Activated T-cell treated with anti-CD3 and anti-CD28 coated beads, Interleukin-2, amount 50 U/mL, for 24 hours (primary cell): Measurements from ENCODE around the gene CTXN3.

Experiments used
- DNase-seq: peaks from one replicate; pipeline ENCODE4 v3.0.0-alpha.2; 2020
- H3K27ac Mint-ChIP-seq: 2 replicates; pipeline ENCODE4 v1.8.0; 2020; ENCODE audit warnings: mild to moderate bottlenecking, mixed read lengths
- H3K27me3 Mint-ChIP-seq: 2 replicates; pipeline ENCODE4 v1.8.0; 2020; ENCODE audit warnings: mixed read lengths
- H3K36me3 Mint-ChIP-seq: 2 replicates; pipeline ENCODE4 v1.8.0; 2020; ENCODE audit warnings: low read depth, mixed read lengths
- H3K4me1 Mint-ChIP-seq: 2 replicates; pipeline ENCODE4 v1.8.0; 2020; ENCODE audit warnings: low read depth, mixed read lengths
- H3K4me3 Mint-ChIP-seq: 2 replicates; pipeline ENCODE4 v1.8.0; 2020; ENCODE audit warnings: mild to moderate bottlenecking, moderate library complexity, mixed read lengths
- H3K9me3 Mint-ChIP-seq: 2 replicates; pipeline ENCODE4 v1.8.0; 2020; ENCODE audit warnings: mixed read lengths

CTXN3 gene

GRCh38 chr5:127700237-127700766 lies 51.4 kb downstream of the CTXN3 start:
- Mint-ChIP-seq H3K27me3 (peaks cover 10% of the 10 kb centered on the region), H3K9me3 (no peaks in the 10 kb centered on the region), H3K36me3 (no peaks in the 10 kb centered on the region), H3K27ac (no peak overlapping the region), H3K4me3 (no peak overlapping the region), H3K4me1 (no peaks in the 10 kb centered on the region)
- no peak for DNase-seq

GRCh38 chr5:127702434-127702833 lies 53.6 kb downstream of the CTXN3 start:
- H3K27ac Mint-ChIP-seq = no peak overlapping the region
- H3K27me3 Mint-ChIP-seq = peaks cover 16% of the 10 kb centered on the region

GRCh38 chr5:127702926-127703561 lies 54.2 kb downstream of the CTXN3 start, which contains the start of gene CCDC192:
Gene CCDC192 (plus strand): TSS chr5:127703391. CDS start chr5:127703446, 55 bp downstream.
- Mint-ChIP-seq H3K4me3 (no peak within 1 kb of the TSS), H3K27ac (no peak within 1 kb of the TSS), H3K36me3 (no peaks in the 10 kb centered on the region), H3K27me3 (peaks cover 16% of the 10 kb centered on the region), H3K9me3 (no peaks in the 10 kb centered on the region), H3K4me1 (peaks cover 1% of the 10 kb centered on the region)
- no peak for DNase-seq

More at GRCh38 chr5:127702434-127702833, 53.6 kb downstream of the CTXN3 start:
- Mint-ChIP-seq H3K9me3 (no peaks in the 10 kb centered on the region), H3K4me1 (peaks cover 1% of the 10 kb centered on the region), H3K4me3 (no peak overlapping the region), H3K36me3 (no peaks in the 10 kb centered on the region)
- DNase-seq = no peak

GRCh38 chr5:127705120-127705892 lies 56.4 kb downstream of the CTXN3 start:
- Mint-ChIP-seq H3K27ac (no peak overlapping the region), H3K36me3 (no peaks in the 10 kb centered on the region), H3K4me3 (no peak overlapping the region), H3K9me3 (no peaks in the 10 kb centered on the region), H3K4me1 (peaks cover 1% of the 10 kb centered on the region), H3K27me3 (peaks cover 16% of the 10 kb centered on the region)
- DNase-seq = no peak

GRCh38 chr5:127706691-127707090 lies 57.8 kb downstream of the CTXN3 start:
- no peaks in the 10 kb centered on the region for H3K9me3 Mint-ChIP-seq
- H3K27ac Mint-ChIP-seq = no peak overlapping the region
- no peak for DNase-seq
- H3K4me1 Mint-ChIP-seq = peaks cover 1% of the 10 kb centered on the region
- peaks cover 16% of the 10 kb centered on the region for H3K27me3 Mint-ChIP-seq
- H3K4me3 Mint-ChIP-seq = no peak overlapping the region
- H3K36me3 Mint-ChIP-seq = no peaks in the 10 kb centered on the region

- Mint-ChIP-seq H3K4me3 (no peak overlapping the region), H3K27me3 (peaks cover 18% of the 10 kb centered on the region), H3K27ac (no peak overlapping the region), H3K4me1 (peaks cover 1% of the 10 kb centered on the region), H3K36me3 (no peaks in the 10 kb centered on the region), H3K9me3 (no peaks in the 10 kb centered on the region)
- no peak for DNase-seq
Measured at GRCh38 chr5:127707209-127707608, 58.3 kb downstream of the CTXN3 start.
